WERI-Rb-1 (cell line): ENCODE results near the gene CTNNA3.

ENCODE experiments used
- DNase-seq: peaks from one replicate; pipeline ENCODE4 v3.0.0-alpha.2; 2020
- H3K27ac ChIP-seq: fragments of 250-450 bp; sonication (Bioruptor Pico); 2 replicates; pipeline ENCODE4 v1.5.1; 2020; ENCODE audit warnings: mild to moderate bottlenecking, moderate library complexity
- H3K27me3 ChIP-seq: fragments of 250-450 bp; sonication (Bioruptor Pico); 2 replicates; pipeline ENCODE4 v1.5.1; 2021; ENCODE audit warnings: mild to moderate bottlenecking, low read depth, moderate library complexity; ENCODE audit not compliant: insufficient read depth, severe bottlenecking
- H3K36me3 ChIP-seq: fragments of 250-450 bp; sonication (Bioruptor Pico); 2 replicates; pipeline ENCODE4 v1.5.1; 2020; ENCODE audit warnings: mild to moderate bottlenecking, moderate library complexity
- H3K4me3 ChIP-seq: 2 replicates; pipeline ENCODE4 v1.5.1; 2011; ENCODE audit warnings: low read depth, mild to moderate bottlenecking, control low read depth, low read length
- H3K9me3 ChIP-seq: fragments of 250-450 bp; sonication (Bioruptor Pico); 2 replicates; pipeline ENCODE4 v1.5.1; 2021; ENCODE audit warnings: mild to moderate bottlenecking, moderate library complexity; ENCODE audit not compliant: severe bottlenecking
- CTCF ChIP-seq: IDR thresholded peaks from 2 replicates; pipeline ENCODE4 v1.5.1; 2011; ENCODE audit warnings: low read depth, mild to moderate bottlenecking, control low read depth, inconsistent platforms, low read length

Gene CTNNA3

GRCh38 chr10:67678335-67678974, 17.5 kb downstream of the CTNNA3 start:
- Histone ChIP-seq H3K36me3 (no peaks in the 10 kb centered on the region), H3K27me3 (peaks cover 5% of the 10 kb centered on the region), H3K27ac (no peak overlapping the region), H3K9me3 (peaks cover 5% of the 10 kb centered on the region), H3K4me3 (no peak overlapping the region)
- no peak for TF ChIP-seq CTCF
- DNase-seq: no peak

GRCh38 chr10:67676208-67676825, 19.7 kb downstream of the CTNNA3 start:
- H3K36me3 ChIP-seq: no peaks in the 10 kb centered on the region
- no peak overlapping the region for H3K4me3 ChIP-seq
- TF ChIP-seq CTCF: no peak
- no peak overlapping the region for H3K27ac ChIP-seq
- no peaks in the 10 kb centered on the region for H3K9me3 ChIP-seq
- DNase-seq: no peak
- peaks cover 5% of the 10 kb centered on the region for H3K27me3 ChIP-seq

- no peak overlapping the region for H3K27ac ChIP-seq
- peaks cover 2% of the 10 kb centered on the region for H3K27me3 ChIP-seq
- DNase-seq: no peak
- H3K36me3 ChIP-seq: no peaks in the 10 kb centered on the region
- H3K4me3 ChIP-seq: no peak overlapping the region
- no peaks in the 10 kb centered on the region for H3K9me3 ChIP-seq
- TF ChIP-seq CTCF: no peak
These were observed 25.6 kb downstream of the CTNNA3 start for GRCh38 chr10:67670401-67670800.

GRCh38 chr10:67669978-67670377, 26.0 kb downstream of the CTNNA3 start:
- H3K27ac ChIP-seq: no peak overlapping the region
- DNase-seq: no peak
- H3K9me3 ChIP-seq: no peaks in the 10 kb centered on the region
- H3K4me3 ChIP-seq: no peak overlapping the region
- peaks cover 2% of the 10 kb centered on the region for H3K27me3 ChIP-seq
- no peak for TF ChIP-seq CTCF
- no peaks in the 10 kb centered on the region for H3K36me3 ChIP-seq

- no peak for TF ChIP-seq CTCF
- H3K4me3 ChIP-seq: no peak overlapping the region
- DNase-seq: no peak
- H3K27ac ChIP-seq: no peak overlapping the region
- H3K36me3 ChIP-seq: no peaks in the 10 kb centered on the region
- H3K9me3 ChIP-seq: no peaks in the 10 kb centered on the region
- H3K27me3 ChIP-seq: no peaks in the 10 kb centered on the region
These were observed 27.5 kb downstream of the CTNNA3 start for GRCh38 chr10:67668448-67668847.

GRCh38 chr10:67667035-67667425, 29.0 kb downstream of the CTNNA3 start:
- Histone ChIP-seq H3K27me3 (no peaks in the 10 kb centered on the region), H3K27ac (no peak overlapping the region), H3K4me3 (no peak overlapping the region), H3K9me3 (no peaks in the 10 kb centered on the region), H3K36me3 (no peaks in the 10 kb centered on the region)
- no peak for TF ChIP-seq CTCF
- DNase-seq: no peak
